Pancreas (tissue), 10 donors: ENCODE data around the gene OSM. TPM values are rescaled to one million over a fixed set of nuclear protein-coding genes. Genes with fewer than 3 reads are reported as not detected.

Source experiments
- ATAC-seq, 4 donors: fragments of 200-7000 bp; cut with Tn5 transposase; one replicate each; pipeline versions ENCODE4 v1.8.0 to v1.9.1; 2020; ENCODE audit warnings: mild to moderate bottlenecking in 4 of 4, moderate library complexity in 4 of 4
- DNase-seq, 6 donors: peaks; one replicate each; pipeline ENCODE4 v3.0.0-alpha.2; 2020
- FAIRE-seq: peaks from 2 replicates; lab custom pipeline; 2012; peaks lifted over from hg19 to GRCh38; lab: Jason Lieb, UNC
- H3K27ac ChIP-seq, 4 donors: fragments of 200-600 bp; sonication (generic); 1 replicate in 3 of 4; 2 replicates in 1 of 4; pipeline versions ENCODE4 v1.5.0 to v1.8.0; 2020
- H3K27me3 ChIP-seq, 4 donors: fragments of 200-600 bp; one replicate each; pipeline ENCODE4 v1.8.0; 2021
- H3K36me3 ChIP-seq, 3 donors: fragments of 200-600 bp; sonication (generic) in 1 of 3; one replicate each; pipeline versions ENCODE4 v1.5.0 to v1.8.0; 2020 to 2021
- H3K4me1 ChIP-seq, 3 donors: fragments of 200-600 bp; one replicate each; pipeline ENCODE4 v1.8.0; 2021
- H3K4me3 ChIP-seq, 4 donors: fragments of 200-600 bp; sonication (generic) in 2 of 4; one replicate each; pipeline versions ENCODE4 v1.5.0 to v1.8.0; 2020 to 2021
- H3K9me3 ChIP-seq, 4 donors: fragments of 200-600 bp; one replicate each; pipeline ENCODE4 v1.8.0; 2021
- WGBS, 2 donors: extraction: QIAGEN DNeasy Blood & Tissue Kit; methylation state at CpG; one replicate each; pipeline ENCODE4 v1.1.7; 2013; 5-methylcytosine and 5-hydroxymethylcytosine counted together
- intact Hi-C, 3 donors: fragments of 100-400 bp; cut with DNase I; formaldehyde crosslinking; loops; one replicate each; pipeline versions ENCODE4 v1.11.1 to v1.14.2; 2022
- polyA plus RNA-seq, 2 donors: library from polyadenylated mRNA; stranded (reverse); fragments of 200-250 nt; gene quantifications; one replicate each; pipeline ENCODE4 v1.2.3, GENCODE V29; 2013
- total RNA-seq, 6 donors: library from RNA; stranded (reverse); fragmentation: NEBNext Ultra II Directional in 4 of 6; extraction: Animal tissue kit (Norgen Biotek cat#: 25700) in 4 of 6; gene quantifications; one replicate each; pipeline versions ENCODE4 v1.2.1 to v1.2.4, GENCODE V29; 2021 to 2023
- TF ChIP-seq, protein P1 (sequence below), 4 donors: fragments of 200-600 bp; sonication (generic) in 3 of 4; IDR thresholded peaks; one replicate each; pipeline versions ENCODE4 v1.5.0 to v1.8.0; 2021; ENCODE audit warnings: antibody characterized with exemption in 4 of 4
- donor health status: healthy with polysubstance abuse.
- donor health status: DM: no; HTN: no; CAD: no; lungs with moderate emphysema.
- donor health status: DM: no; HTN: no; CAD: no.
- donor health status: control.
- donor health status: control.
- donor health status: Bipolar disorder and iron deficiency.
- donor health status: DM: yes; HTN: yes; CAD: no.
- donor health status: DM: no; HTN: no; CAD: no.
- donor health status: DM: no; HTN: no; CAD: no.
- donor health status: DM: yes; HTN: yes; CAD: no.

The OSM gene
- total and polyA plus RNA-seq, 8 donors, result 0.13 to 1.5 (median 0.26) TPM; not detected in 1

DNA sequence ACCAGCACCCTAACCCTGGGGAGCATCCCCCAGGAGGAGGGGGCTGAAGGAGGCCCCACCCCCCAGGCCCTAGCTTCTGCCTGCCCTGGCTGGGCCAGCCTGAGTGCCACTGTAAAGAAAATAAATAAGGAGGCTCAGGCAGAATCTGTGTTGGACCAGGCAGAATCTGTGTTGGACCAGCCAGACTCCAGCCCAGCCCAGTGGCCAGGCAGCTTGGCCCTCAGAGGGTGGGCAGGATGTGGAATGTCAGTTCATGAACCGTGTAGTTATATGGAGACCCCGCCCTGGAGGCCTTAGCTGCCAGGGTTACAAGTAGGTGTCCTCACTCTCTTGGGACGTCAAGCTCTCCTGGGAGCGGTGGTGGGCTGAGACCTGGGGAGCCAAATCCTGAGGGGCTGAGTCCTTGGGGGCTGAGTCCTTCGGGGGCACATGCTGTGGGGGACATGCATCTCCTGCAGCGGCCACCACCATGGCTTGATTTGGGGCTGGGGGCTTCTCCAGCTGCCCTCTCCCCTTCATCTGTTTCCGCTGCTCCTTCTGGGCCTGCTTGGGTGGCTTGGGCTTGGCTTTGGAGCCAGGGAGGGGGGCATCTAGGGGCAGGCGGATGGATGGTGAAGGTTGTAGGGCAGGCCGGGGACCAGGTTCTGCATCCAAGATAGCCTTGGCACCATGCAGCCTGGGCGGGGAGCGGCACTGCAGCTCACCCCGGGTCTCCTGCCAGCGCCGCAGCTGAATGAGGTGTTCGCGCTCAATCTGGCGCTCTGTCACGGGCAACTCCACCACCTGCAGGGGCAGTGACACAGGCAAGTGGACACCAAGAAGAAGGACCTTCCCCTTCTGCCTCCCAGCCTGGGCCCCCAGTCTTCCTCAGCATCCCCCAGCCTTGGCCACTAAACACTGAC is 25.7 kb upstream of the OSM start:
- no peaks in the 10 kb centered on the region for H3K27me3 ChIP-seq
- no peak for ATAC-seq
- TF ChIP-seq, protein P1, sequence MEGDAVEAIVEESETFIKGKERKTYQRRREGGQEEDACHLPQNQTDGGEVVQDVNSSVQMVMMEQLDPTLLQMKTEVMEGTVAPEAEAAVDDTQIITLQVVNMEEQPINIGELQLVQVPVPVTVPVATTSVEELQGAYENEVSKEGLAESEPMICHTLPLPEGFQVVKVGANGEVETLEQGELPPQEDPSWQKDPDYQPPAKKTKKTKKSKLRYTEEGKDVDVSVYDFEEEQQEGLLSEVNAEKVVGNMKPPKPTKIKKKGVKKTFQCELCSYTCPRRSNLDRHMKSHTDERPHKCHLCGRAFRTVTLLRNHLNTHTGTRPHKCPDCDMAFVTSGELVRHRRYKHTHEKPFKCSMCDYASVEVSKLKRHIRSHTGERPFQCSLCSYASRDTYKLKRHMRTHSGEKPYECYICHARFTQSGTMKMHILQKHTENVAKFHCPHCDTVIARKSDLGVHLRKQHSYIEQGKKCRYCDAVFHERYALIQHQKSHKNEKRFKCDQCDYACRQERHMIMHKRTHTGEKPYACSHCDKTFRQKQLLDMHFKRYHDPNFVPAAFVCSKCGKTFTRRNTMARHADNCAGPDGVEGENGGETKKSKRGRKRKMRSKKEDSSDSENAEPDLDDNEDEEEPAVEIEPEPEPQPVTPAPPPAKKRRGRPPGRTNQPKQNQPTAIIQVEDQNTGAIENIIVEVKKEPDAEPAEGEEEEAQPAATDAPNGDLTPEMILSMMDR (IDR thresholded peaks at IDR 0.05), result no peak
- H3K9me3 ChIP-seq, result no peaks in the 10 kb centered on the region
- H3K4me1 ChIP-seq, result peaks cover 10 to 23% (median 22%) of the 10 kb centered on the region in 3 donors
- H3K36me3 ChIP-seq, result peaks cover 0 to 32% (median 3%) of the 10 kb centered on the region in 3 donors
- no peak for FAIRE-seq
- H3K4me3 ChIP-seq, result no peak overlapping the region
- H3K27ac ChIP-seq, result peak overlapping the region in 3 of 4 donors; percentile 46 to 80 (median 77)
- peak in 1 of 6 donors; percentile 31 for DNase-seq
- intact Hi-C loops, result no loop called here
- 89 to 92% methylated on average over 17 to 18 of the region's 18 CpGs for WGBS, 2 donors

GRCh38 chr22:30291058-30291892 is 24.6 kb upstream of the OSM start:
- FAIRE-seq, result no peak
- H3K9me3 ChIP-seq, result no peaks in the 10 kb centered on the region
- DNase-seq, result peak; percentile 82 to 92 (median 84)
- H3K27me3 ChIP-seq, result no peaks in the 10 kb centered on the region
- H3K4me1 ChIP-seq, result peaks cover 10 to 23% (median 22%) of the 10 kb centered on the region in 3 donors
- no peak overlapping the region for H3K4me3 ChIP-seq
- H3K27ac ChIP-seq, result peak overlapping the region; percentile 46 to 80 (median 76)
- peaks cover 0 to 25% (median 3%) of the 10 kb centered on the region in 3 donors for H3K36me3 ChIP-seq
- intact Hi-C loops, result no loop called here
- TF ChIP-seq, protein P1 (IDR thresholded peaks at IDR 0.05), result no peak
- 39 to 40% methylated on average over 13 of the region's 13 CpGs for WGBS, 2 donors
- peak; percentile 22 to 44 (median 26) for ATAC-seq

DNA sequence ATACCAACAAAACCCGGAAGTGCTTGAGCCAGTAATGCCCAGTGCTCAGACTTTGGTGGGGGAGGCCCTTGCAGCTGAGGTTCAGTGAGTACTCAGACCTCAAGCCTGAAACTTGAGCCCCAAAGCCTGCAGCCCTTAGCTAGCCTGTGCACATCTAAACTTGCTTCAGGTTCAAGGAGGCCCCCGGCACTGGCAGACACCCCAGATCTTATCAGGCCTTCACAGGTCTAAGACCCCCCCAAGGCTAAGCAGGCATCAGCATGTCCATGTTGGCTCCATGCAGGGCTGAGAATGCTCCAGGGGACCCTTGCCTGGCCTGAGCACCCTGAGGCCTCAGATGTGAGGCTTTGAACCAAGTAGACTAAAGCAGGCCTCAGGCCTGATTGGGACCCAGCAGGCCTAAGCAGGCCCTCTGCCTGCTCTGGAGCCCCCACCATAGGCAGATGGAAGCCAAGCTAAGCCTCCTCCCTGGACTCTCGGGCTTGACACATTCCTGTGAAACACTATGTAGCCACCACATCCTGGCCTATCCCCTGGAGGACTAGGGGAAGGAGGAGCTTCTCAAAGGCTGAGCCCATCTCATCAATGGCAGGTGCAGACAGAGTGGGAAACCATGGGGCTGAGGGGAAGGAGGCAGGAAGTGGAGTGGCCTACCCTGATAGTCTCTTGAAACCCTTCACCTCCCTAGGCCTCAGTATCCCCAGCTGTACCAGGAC is 23.8 kb upstream of the OSM start:
- whole genome bisulfite sequencing, 2 donors, result 44 to 58% methylated on average over 3 of the region's 3 CpGs
- TF ChIP-seq, protein P1 (IDR thresholded peaks at IDR 0.05), result no peak
- Histone ChIP-seq H3K36me3 (peaks cover 0 to 25% (median 3%) of the 10 kb centered on the region in 3 donors), H3K9me3 (no peaks in the 10 kb centered on the region), H3K27me3 (no peaks in the 10 kb centered on the region), H3K4me3 (peak overlapping the region in 1 of 4 donors; percentile 96), H3K27ac (peak overlapping the region; percentile 46 to 80 (median 76)), H3K4me1 (peaks cover 10 to 23% (median 22%) of the 10 kb centered on the region in 3 donors)
- peak in 1 of 6 donors; percentile 74 for DNase-seq
- peak in 3 of 4 donors; percentile 0 for ATAC-seq
- intact Hi-C loops, result no loop called here
- no peak for FAIRE-seq

DNA sequence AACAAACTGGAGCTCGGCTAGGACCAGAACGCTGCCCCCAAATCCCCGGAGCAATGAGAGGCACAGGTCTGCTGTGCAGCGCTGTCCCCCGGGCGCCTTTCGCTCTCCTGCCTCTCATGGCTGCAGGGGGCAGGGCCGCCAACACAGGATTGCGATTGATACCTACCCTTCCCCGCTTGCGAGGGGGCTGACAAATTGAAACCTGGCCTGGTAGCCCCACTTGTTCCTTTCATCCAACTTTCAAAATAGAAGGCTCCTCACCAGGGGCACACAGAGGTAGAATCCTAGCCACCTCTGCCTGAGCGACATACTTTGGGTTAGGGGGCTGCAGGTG is 23.3 kb upstream of the OSM start:
- TF ChIP-seq, protein P1 (IDR thresholded peaks at IDR 0.05), result no peak
- FAIRE-seq, result no peak
- ATAC-seq, result peak; percentile 4 to 12 (median 8)

More for the DNA sequence above, 23.3 kb upstream of the OSM start:
- H3K4me1 ChIP-seq, result peaks cover 10 to 23% (median 22%) of the 10 kb centered on the region in 3 donors
- peaks cover 0 to 25% (median 3%) of the 10 kb centered on the region in 3 donors for H3K36me3 ChIP-seq
- no peaks in the 10 kb centered on the region for H3K27me3 ChIP-seq
- no peak for DNase-seq
- H3K27ac ChIP-seq, result peak overlapping the region; percentile 46 to 80 (median 76)
- intact Hi-C loops, result loop anchor here in 2 of 3 donors (5.0 kb wide), 2 partner anchors 92 to 97 kb away; partner anchors contain the start of gene RNF215 (in 1 of the 2)
- no peaks in the 10 kb centered on the region for H3K9me3 ChIP-seq
- 22 to 30% methylated on average over 12 of the region's 12 CpGs for WGBS, 2 donors
- H3K4me3 ChIP-seq, result peak overlapping the region in 3 of 4 donors; percentile 73 to 96 (median 85)
